Measurements from ENCODE around the gene DIS3L. TPM values are rescaled to one million over a fixed set of nuclear protein-coding genes. Genes with fewer than 3 reads are reported as not detected.
A peak's percentile ranks its signal among the peaks of the same experiment; 100 is the strongest.

The DIS3L gene
- total RNA-seq, 1 donor from 2014 or later: 13.1 TPM

- Mint-ChIP-seq H3K4me3 (ENCODE audit: unreplicated experiment) (no peak overlapping the region), H3K27ac (ENCODE audit: unreplicated experiment) (no peak overlapping the region)
- no peak for TF ChIP-seq CTCF (IDR thresholded peaks at IDR 0.05; ENCODE audit: unreplicated experiment)
Measured at GRCh38 chr15:66278671-66279070, 14.7 kb upstream of the DIS3L start.

GRCh38 chr15:66284271-66284670 lies 9.1 kb upstream of the DIS3L start:
- H3K9me3 Mint-ChIP-seq (ENCODE audit: unreplicated experiment): no peaks in the 10 kb centered on the region

More at GRCh38 chr15:66278671-66279070, 14.7 kb upstream of the DIS3L start:
- Mint-ChIP-seq H3K4me1 (ENCODE audit: unreplicated experiment) (no peaks in the 10 kb centered on the region), H3K27me3 (ENCODE audit: unreplicated experiment) (no peaks in the 10 kb centered on the region), H3K36me3 (ENCODE audit: low read depth, unreplicated experiment) (no peaks in the 10 kb centered on the region), H3K9me3 (ENCODE audit: unreplicated experiment) (no peaks in the 10 kb centered on the region)
- no peak for DNase-seq (ENCODE audit: low spot score)

GRCh38 chr15:66285533-66286280 lies 7.7 kb upstream of the DIS3L start:
- no peak overlapping the region for H3K4me3 Mint-ChIP-seq (ENCODE audit: unreplicated experiment)
- no peaks in the 10 kb centered on the region for H3K4me1 Mint-ChIP-seq (ENCODE audit: unreplicated experiment)
- DNase-seq (ENCODE audit: low spot score): no peak
- H3K27ac Mint-ChIP-seq (ENCODE audit: unreplicated experiment): no peak overlapping the region
- no peak for TF ChIP-seq CTCF (IDR thresholded peaks at IDR 0.05; ENCODE audit: unreplicated experiment)
- no peaks in the 10 kb centered on the region for H3K27me3 Mint-ChIP-seq (ENCODE audit: unreplicated experiment)
- H3K36me3 Mint-ChIP-seq (ENCODE audit: low read depth, unreplicated experiment): no peaks in the 10 kb centered on the region
- H3K9me3 Mint-ChIP-seq (ENCODE audit: unreplicated experiment): no peaks in the 10 kb centered on the region

More at GRCh38 chr15:66284271-66284670, 9.1 kb upstream of the DIS3L start:
- H3K27ac Mint-ChIP-seq (ENCODE audit: unreplicated experiment): no peak overlapping the region
- H3K36me3 Mint-ChIP-seq (ENCODE audit: low read depth, unreplicated experiment): no peaks in the 10 kb centered on the region
- no peaks in the 10 kb centered on the region for H3K4me1 Mint-ChIP-seq (ENCODE audit: unreplicated experiment)
- no peak overlapping the region for H3K4me3 Mint-ChIP-seq (ENCODE audit: unreplicated experiment)
- no peaks in the 10 kb centered on the region for H3K27me3 Mint-ChIP-seq (ENCODE audit: unreplicated experiment)
- no peak for TF ChIP-seq CTCF (IDR thresholded peaks at IDR 0.05; ENCODE audit: unreplicated experiment)
- DNase-seq (ENCODE audit: low spot score): no peak

- no peaks in the 10 kb centered on the region for H3K9me3 Mint-ChIP-seq (ENCODE audit: unreplicated experiment)
- no peak overlapping the region for H3K27ac Mint-ChIP-seq (ENCODE audit: unreplicated experiment)
- peak; percentile 90 for TF ChIP-seq CTCF (IDR thresholded peaks at IDR 0.05; ENCODE audit: unreplicated experiment)
- no peaks in the 10 kb centered on the region for H3K27me3 Mint-ChIP-seq (ENCODE audit: unreplicated experiment)
- H3K4me1 Mint-ChIP-seq (ENCODE audit: unreplicated experiment): no peaks in the 10 kb centered on the region
- H3K36me3 Mint-ChIP-seq (ENCODE audit: low read depth, unreplicated experiment): no peaks in the 10 kb centered on the region
- no peak overlapping the region for H3K4me3 Mint-ChIP-seq (ENCODE audit: unreplicated experiment)
- no peak for DNase-seq (ENCODE audit: low spot score)
Measured at GRCh38 chr15:66287461-66288057, 5.8 kb upstream of the DIS3L start.

- no peaks in the 10 kb centered on the region for H3K36me3 Mint-ChIP-seq (ENCODE audit: low read depth, unreplicated experiment)
- H3K27ac Mint-ChIP-seq (ENCODE audit: unreplicated experiment): no peak overlapping the region
- no peak for TF ChIP-seq CTCF (IDR thresholded peaks at IDR 0.05; ENCODE audit: unreplicated experiment)
- no peaks in the 10 kb centered on the region for H3K4me1 Mint-ChIP-seq (ENCODE audit: unreplicated experiment)
- H3K9me3 Mint-ChIP-seq (ENCODE audit: unreplicated experiment): no peaks in the 10 kb centered on the region
- no peak overlapping the region for H3K4me3 Mint-ChIP-seq (ENCODE audit: unreplicated experiment)
- DNase-seq (ENCODE audit: low spot score): no peak
- no peaks in the 10 kb centered on the region for H3K27me3 Mint-ChIP-seq (ENCODE audit: unreplicated experiment)
Measured at GRCh38 chr15:66288093-66288492, 5.3 kb upstream of the DIS3L start.
